Sigmoid colon (tissue), 4 donors: ENCODE measurements around the gene TMEM14B.

Experiments
- CTCF ChIP-seq, 4 experiments: fragments of 450-650 bp in 3 of 4; fragments of 200-600 bp in 1 of 4; IDR thresholded peaks; one replicate each; pipeline ENCODE4 v1.5.1; 2016 to 2019; ENCODE audit warnings: antibody characterized with exemption in 4 of 4, mild to moderate bottlenecking in 3 of 4, moderate library complexity in 2 of 4
- EP300 ChIP-seq, 4 donors: sonication (generic); formaldehyde crosslinking; IDR thresholded peaks; one replicate each; pipeline ENCODE4 v1.6.1; 2017; ENCODE audit warnings: antibody characterized with exemption in 4 of 4
- POLR2A ChIP-seq, 2 donors: fragments of 450-650 bp; IDR thresholded peaks; one replicate each; pipeline ENCODE4 v1.6.1; 2016; ENCODE audit warnings: antibody characterized with exemption in 2 of 2, mild to moderate bottlenecking in 2 of 2, moderate library complexity in 2 of 2
- POLR2AphosphoS5 ChIP-seq, 4 donors: sonication (generic); formaldehyde crosslinking; IDR thresholded peaks; one replicate each; pipeline ENCODE4 v1.6.1; 2017; ENCODE audit warnings: antibody characterized with exemption in 4 of 4

- TF ChIP-seq CTCF (IDR thresholded peaks at IDR 0.05) (peak in 3 of 4 experiments; percentile 4 to 30 (median 16)), POLR2A (IDR thresholded peaks at IDR 0.05) (no peak), POLR2AphosphoS5 (IDR thresholded peaks at IDR 0.05) (no peak), EP300 (IDR thresholded peaks at IDR 0.05) (no peak)
Measured at GRCh38 chr6:10759312-10759839, 11.8 kb downstream of the TMEM14B start.
